CD4-positive, alpha-beta T cell (primary cell): Measurements from ENCODE around the gene SERPINB7. TPM values are rescaled to one million over a fixed set of nuclear protein-coding genes. Genes with fewer than 3 reads are reported as not detected.

Experiments
- ATAC-seq: fragments of 200-7000 bp; cut with Tn5 transposase; one replicate; pipeline ENCODE4 v1.10.0; 2022; ENCODE audit warnings: mild to moderate bottlenecking; ENCODE audit not compliant: poor library complexity
- CTCF ChIA-PET: fragments of 350-600 bp; sonication (Branson Sonifier 250); formaldehyde crosslinking; loops from one replicate; lab custom pipeline; 2021; ENCODE audit warnings: antibody characterized with exemption, inconsistent platforms; lab: Charles Lee
- POLR2A ChIA-PET: fragments of 350-600 bp; sonication (Branson Sonifier 250); formaldehyde crosslinking; loops from one replicate; lab custom pipeline; 2021; ENCODE audit warnings: antibody characterized with exemption, inconsistent platforms; lab: Charles Lee
- DNase-seq, 14 experiments: peaks; one replicate each; pipeline ENCODE4 v3.0.0-alpha.2; 2013 to 2020; ENCODE audit warnings: mixed read lengths in 2 of 14
- H3K27ac ChIP-seq, 2 donors: one replicate each; pipeline versions ENCODE4 v1.5.1 to v1.7.0; 2013; ENCODE audit warnings: low read length in 2 of 2, low read depth in 1 of 2, mild to moderate bottlenecking in 1 of 2
- H3K27me3 ChIP-seq, 2 experiments: 1 replicate in 1 of 2; 2 replicates in 1 of 2; pipeline versions ENCODE4 v1.6.1 to v1.7.0; 2013; ENCODE audit warnings: low read length in 2 of 2, control low read depth in 1 of 2, mild to moderate bottlenecking in 1 of 2, moderate library complexity in 1 of 2; ENCODE audit not compliant: insufficient read depth in 2 of 2, control insufficient read depth in 1 of 2
- H3K36me3 ChIP-seq: one replicate; pipeline ENCODE4 v1.6.1; 2013; ENCODE audit warnings: low read length, control low read depth; ENCODE audit not compliant: insufficient read depth
- H3K4me1 ChIP-seq: one replicate; pipeline ENCODE4 v1.6.1; 2013; ENCODE audit warnings: low read length, control low read depth; ENCODE audit not compliant: insufficient read depth
- H3K4me3 ChIP-seq: one replicate; pipeline ENCODE4 v1.5.1; 2013; ENCODE audit warnings: mild to moderate bottlenecking, low read length, moderate library complexity
- H3K9me3 ChIP-seq, 2 experiments: 1 replicate in 1 of 2; 2 replicates in 1 of 2; pipeline versions ENCODE4 v1.6.1 to v1.7.0; 2013; ENCODE audit warnings: low read length in 2 of 2, mild to moderate bottlenecking in 2 of 2, control low read depth in 1 of 2, moderate library complexity in 1 of 2; ENCODE audit not compliant: control insufficient read depth in 1 of 2, insufficient read depth in 1 of 2
- H3K27ac Mint-ChIP-seq: one replicate; pipeline ENCODE4 v1.8.0; 2020; ENCODE audit warnings: mixed read lengths
- H3K27me3 Mint-ChIP-seq: one replicate; pipeline ENCODE4 v1.8.0; 2021; ENCODE audit warnings: mixed read lengths
- H3K36me3 Mint-ChIP-seq: one replicate; pipeline ENCODE4 v1.8.0; 2021; ENCODE audit warnings: low read depth, mixed read lengths
- H3K4me1 Mint-ChIP-seq: one replicate; pipeline ENCODE4 v1.8.0; 2021; ENCODE audit warnings: low read depth, mixed read lengths
- H3K4me3 Mint-ChIP-seq: one replicate; pipeline ENCODE4 v1.8.0; 2020; ENCODE audit warnings: mild to moderate bottlenecking, mixed read lengths
- H3K9me3 Mint-ChIP-seq: one replicate; pipeline ENCODE4 v1.8.0; 2020; ENCODE audit warnings: mixed read lengths
- CTCF ChIP-seq: fragments of 200-600 bp; IDR thresholded peaks from one replicate; pipeline ENCODE4 v1.8.0; 2022; ENCODE audit warnings: antibody characterized with exemption, mild to moderate bottlenecking
- intact Hi-C, 2 experiments: fragments of 100-400 bp; cut with DNase I in 1 of 2; cut with micrococcal nuclease in 1 of 2; formaldehyde crosslinking; loops; one replicate each; pipeline versions ENCODE4 v1.15.1 to v1.9.0; 2023 to 2025; cut with DNase I, micrococcal nuclease
- total RNA-seq, 174 experiments: library from RNA in 2 of 174; stranded (reverse) in 2 of 174; gene quantifications; one replicate each; pipeline ENCODE4 v1.2.3 and lab custom pipeline; 2021 to 2026

The SERPINB7 gene
- total RNA-seq, 2 experiments from 2014 or later = not detected

DNA sequence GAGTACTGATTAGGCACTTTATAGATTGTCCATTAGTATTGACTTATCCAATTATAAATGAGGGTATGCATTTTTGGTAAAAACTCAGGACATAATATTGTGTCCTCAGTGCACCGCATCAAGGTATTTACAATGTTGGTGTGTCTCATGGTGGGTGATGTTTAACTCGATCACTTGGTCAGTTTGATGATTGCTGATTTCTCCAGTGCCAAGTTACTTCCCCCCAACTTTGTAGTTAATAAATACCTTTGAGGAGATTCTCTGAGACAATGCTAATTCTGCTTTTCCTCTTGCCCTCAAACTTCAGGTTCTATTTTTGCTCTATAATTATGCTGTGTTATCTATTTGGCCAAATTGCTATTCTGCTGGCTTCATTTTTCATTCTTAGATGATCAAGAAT, 28.2 kb upstream of the SERPINB7 start:
- peaks cover 0 to 4% of the 10 kb centered on the region in 2 experiments for H3K27me3 ChIP-seq
- H3K27ac Mint-ChIP-seq = no peak overlapping the region
- no peak overlapping the region for H3K4me3 Mint-ChIP-seq
- H3K4me1 Mint-ChIP-seq = no peaks in the 10 kb centered on the region
- H3K27me3 Mint-ChIP-seq = no peaks in the 10 kb centered on the region
- POLR2A ChIA-PET = no interaction called here
- no peak for TF ChIP-seq CTCF
- no peak for DNase-seq
- no peak for ATAC-seq
- H3K27ac ChIP-seq = no peak overlapping the region
- no peaks in the 10 kb centered on the region for H3K36me3 Mint-ChIP-seq
- no peaks in the 10 kb centered on the region for H3K4me1 ChIP-seq
- intact Hi-C loops = no loop called here
- H3K9me3 ChIP-seq = no peaks in the 10 kb centered on the region
- peaks cover 6% of the 10 kb centered on the region for H3K9me3 Mint-ChIP-seq
- no peak overlapping the region for H3K4me3 ChIP-seq
- CTCF ChIA-PET = no interaction called here
- H3K36me3 ChIP-seq = no peaks in the 10 kb centered on the region

DNA sequence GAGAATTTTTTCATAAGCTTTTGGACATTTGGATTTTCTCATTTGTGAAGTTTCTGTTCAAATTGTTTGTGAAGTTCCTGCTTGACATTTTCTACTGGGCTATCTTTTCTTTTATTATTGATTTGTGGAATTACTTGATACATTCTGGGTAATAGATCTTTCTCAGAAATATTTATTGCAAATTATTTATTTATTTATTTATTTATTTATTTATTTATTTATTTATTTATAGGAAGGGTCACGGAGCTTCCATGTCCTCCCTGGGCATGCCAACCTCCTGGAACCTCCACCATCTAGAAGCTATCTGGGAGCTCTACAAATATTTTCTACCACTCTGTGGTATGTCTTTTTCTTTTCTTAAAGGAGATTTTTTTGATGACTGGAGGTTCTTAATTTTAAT, 25.7 kb upstream of the SERPINB7 start:
- CTCF ChIA-PET = no interaction called here
- H3K4me3 ChIP-seq = no peak overlapping the region
- peaks cover 6% of the 10 kb centered on the region for H3K9me3 Mint-ChIP-seq
- intact Hi-C loops = no loop called here
- H3K27me3 ChIP-seq = no peaks in the 10 kb centered on the region
- no peaks in the 10 kb centered on the region for H3K9me3 ChIP-seq
- no peaks in the 10 kb centered on the region for H3K36me3 Mint-ChIP-seq
- no peaks in the 10 kb centered on the region for H3K4me1 ChIP-seq
- H3K27ac ChIP-seq = no peak overlapping the region
- ATAC-seq (no peak), DNase-seq (no peak)
- no peak overlapping the region for H3K27ac Mint-ChIP-seq
- H3K4me3 Mint-ChIP-seq = no peak overlapping the region
- H3K36me3 ChIP-seq = no peaks in the 10 kb centered on the region
- TF ChIP-seq CTCF = no peak
- H3K4me1 Mint-ChIP-seq = no peaks in the 10 kb centered on the region
- POLR2A ChIA-PET = no interaction called here
- H3K27me3 Mint-ChIP-seq = no peaks in the 10 kb centered on the region

GRCh38 chr18:63752636-63753035, 22.6 kb upstream of the SERPINB7 start:
- no peak for DNase-seq
- Mint-ChIP-seq H3K4me1 (no peaks in the 10 kb centered on the region), H3K36me3 (no peaks in the 10 kb centered on the region), H3K27ac (no peak overlapping the region), H3K4me3 (no peak overlapping the region), H3K9me3 (peaks cover 3% of the 10 kb centered on the region), H3K27me3 (no peaks in the 10 kb centered on the region)
- ChIA-PET POLR2A (no interaction called here), CTCF (no interaction called here)
- H3K36me3 ChIP-seq = no peaks in the 10 kb centered on the region
- H3K4me1 ChIP-seq = no peaks in the 10 kb centered on the region
- no peaks in the 10 kb centered on the region for H3K27me3 ChIP-seq
- no peak for TF ChIP-seq CTCF
- H3K4me3 ChIP-seq = no peak overlapping the region
- intact Hi-C loops = no loop called here
- H3K27ac ChIP-seq = no peak overlapping the region
- no peaks in the 10 kb centered on the region for H3K9me3 ChIP-seq
- ATAC-seq = no peak
